HEK293 (cell line): ENCODE results near the gene ZBTB48.

Experiments used
- BCL11B ChIP-seq: fragments of 450-650 bp; formaldehyde crosslinking; IDR thresholded peaks from 2 replicates; pipeline ENCODE4 v1.5.1; 2016; ENCODE audit warnings: low read depth, missing biosample characterization, missing genetic modification characterization
- GLIS1 ChIP-seq: fragments of 450-650 bp; formaldehyde crosslinking; IDR thresholded peaks from 2 replicates; pipeline ENCODE4 v1.5.1; 2016; ENCODE audit warnings: missing biosample characterization, missing genetic modification characterization
- HIC1 ChIP-seq: fragments of 450-650 bp; formaldehyde crosslinking; IDR thresholded peaks from 2 replicates; pipeline ENCODE4 v1.5.1; 2016; ENCODE audit warnings: missing biosample characterization, missing genetic modification characterization
- IKZF3 ChIP-seq: fragments of 450-650 bp; IDR thresholded peaks from 2 replicates; pipeline ENCODE4 v1.5.0; 2018; ENCODE audit warnings: missing biosample characterization, mild to moderate bottlenecking, missing genetic modification characterization, moderate library complexity
- KLF8 ChIP-seq: fragments of 450-650 bp; formaldehyde crosslinking; IDR thresholded peaks from 2 replicates; pipeline ENCODE4 v1.5.1; 2016; ENCODE audit warnings: missing biosample characterization, missing genetic modification characterization
- KLF9 ChIP-seq: fragments of 450-650 bp; formaldehyde crosslinking; IDR thresholded peaks from 2 replicates; pipeline ENCODE4 v1.5.1; 2016; ENCODE audit warnings: missing biosample characterization, missing genetic modification characterization, low read depth
- PATZ1 ChIP-seq: fragments of 450-650 bp; formaldehyde crosslinking; IDR thresholded peaks from 2 replicates; pipeline ENCODE4 v1.5.1; 2016; ENCODE audit warnings: missing biosample characterization, missing genetic modification characterization
- SCRT2 ChIP-seq: fragments of 450-650 bp; formaldehyde crosslinking; IDR thresholded peaks from 2 replicates; pipeline ENCODE4 v1.5.1; 2016; ENCODE audit warnings: missing biosample characterization, missing genetic modification characterization
- SP2 ChIP-seq: fragments of 450-650 bp; formaldehyde crosslinking; IDR thresholded peaks from 2 replicates; pipeline ENCODE4 v1.5.1; 2016; ENCODE audit warnings: missing biosample characterization, missing genetic modification characterization
- SP3 ChIP-seq: fragments of 450-650 bp; formaldehyde crosslinking; IDR thresholded peaks from 2 replicates; pipeline ENCODE4 v1.5.1; 2016; ENCODE audit warnings: missing biosample characterization, missing genetic modification characterization
- YY1 ChIP-seq: fragments of 450-650 bp; formaldehyde crosslinking; IDR thresholded peaks from 2 replicates; pipeline ENCODE4 v1.5.1; 2018; ENCODE audit warnings: missing biosample characterization, missing genetic modification characterization
- ZBTB1 ChIP-seq: fragments of 450-650 bp; formaldehyde crosslinking; IDR thresholded peaks from 2 replicates; pipeline ENCODE4 v1.5.1; 2016; ENCODE audit warnings: missing biosample characterization, missing genetic modification characterization
- ZBTB10 ChIP-seq: fragments of 450-650 bp; formaldehyde crosslinking; IDR thresholded peaks from 2 replicates; pipeline ENCODE4 v1.5.1; 2016; ENCODE audit warnings: missing biosample characterization, missing genetic modification characterization
- ZBTB8A ChIP-seq: fragments of 450-650 bp; formaldehyde crosslinking; IDR thresholded peaks from 2 replicates; pipeline ENCODE4 v1.5.1; 2016; ENCODE audit warnings: missing biosample characterization, missing genetic modification characterization
- ZNF157 ChIP-seq: fragments of 450-650 bp; formaldehyde crosslinking; IDR thresholded peaks from 2 replicates; pipeline ENCODE4 v1.5.1; 2016; ENCODE audit warnings: missing biosample characterization, missing genetic modification characterization
- ZNF214 ChIP-seq: fragments of 450-650 bp; formaldehyde crosslinking; IDR thresholded peaks from 2 replicates; pipeline ENCODE4 v1.5.1; 2017; ENCODE audit warnings: missing biosample characterization, mild to moderate bottlenecking, missing genetic modification characterization, borderline replicate concordance
- ZNF24 ChIP-seq: fragments of 450-650 bp; formaldehyde crosslinking; IDR thresholded peaks from 2 replicates; pipeline ENCODE4 v1.5.1; 2016; ENCODE audit warnings: missing biosample characterization, missing genetic modification characterization
- ZNF280C ChIP-seq: fragments of 450-650 bp; formaldehyde crosslinking; IDR thresholded peaks from 2 replicates; pipeline ENCODE4 v1.5.1; 2016; ENCODE audit warnings: missing biosample characterization, missing genetic modification characterization
- ZNF354C ChIP-seq: fragments of 450-650 bp; formaldehyde crosslinking; IDR thresholded peaks from 2 replicates; pipeline ENCODE4 v1.5.1; 2016; ENCODE audit warnings: missing biosample characterization, missing genetic modification characterization, low read depth, borderline replicate concordance
- ZNF473 ChIP-seq: fragments of 450-650 bp; formaldehyde crosslinking; IDR thresholded peaks from 2 replicates; pipeline ENCODE4 v1.5.1; 2017; ENCODE audit warnings: missing biosample characterization, missing genetic modification characterization
- ZNF555 ChIP-seq: fragments of 450-650 bp; formaldehyde crosslinking; conservative IDR thresholded peaks from 2 replicates; pipeline ENCODE4 v1.5.1; 2017; ENCODE audit warnings: missing biosample characterization, mild to moderate bottlenecking, missing genetic modification characterization, inconsistent platforms
- ZNF580 ChIP-seq: fragments of 450-650 bp; formaldehyde crosslinking; IDR thresholded peaks from 2 replicates; pipeline ENCODE4 v1.5.1; 2016; ENCODE audit warnings: missing biosample characterization, missing genetic modification characterization
- ZNF610 ChIP-seq: fragments of 450-650 bp; formaldehyde crosslinking; IDR thresholded peaks from 2 replicates; pipeline ENCODE4 v1.5.1; 2016; ENCODE audit warnings: missing biosample characterization, missing genetic modification characterization, borderline replicate concordance
- ZNF658 ChIP-seq: fragments of 450-650 bp; formaldehyde crosslinking; IDR thresholded peaks from 2 replicates; pipeline ENCODE4; 2016; ENCODE audit warnings: missing biosample characterization, missing genetic modification characterization
- ZNF660 ChIP-seq: fragments of 450-650 bp; IDR thresholded peaks from 2 replicates; pipeline ENCODE4 v1.5.1; 2018; ENCODE audit warnings: missing biosample characterization, mild to moderate bottlenecking, missing genetic modification characterization
- ZNF670 ChIP-seq: fragments of 450-650 bp; formaldehyde crosslinking; IDR thresholded peaks from 2 replicates; pipeline ENCODE4 v1.5.1; 2016; ENCODE audit warnings: missing biosample characterization, missing genetic modification characterization, low read depth
- ZNF692 ChIP-seq: fragments of 450-650 bp; formaldehyde crosslinking; IDR thresholded peaks from 2 replicates; pipeline ENCODE4 v1.5.1; 2016; ENCODE audit warnings: missing biosample characterization, missing genetic modification characterization
- ZNF701 ChIP-seq: fragments of 450-650 bp; formaldehyde crosslinking; IDR thresholded peaks from 2 replicates; pipeline ENCODE4 v1.5.1; 2016; ENCODE audit warnings: missing biosample characterization, missing genetic modification characterization
- ZNF76 ChIP-seq: fragments of 450-650 bp; formaldehyde crosslinking; IDR thresholded peaks from 2 replicates; pipeline ENCODE4; 2016; ENCODE audit warnings: low read depth, missing biosample characterization, missing genetic modification characterization, borderline replicate concordance
- ZNF792 ChIP-seq: fragments of 450-650 bp; formaldehyde crosslinking; IDR thresholded peaks from 2 replicates; pipeline ENCODE4 v1.5.1; 2016; ENCODE audit warnings: missing biosample characterization, missing genetic modification characterization

The ZBTB48 gene

GRCh38 chr1:6602669-6603237, 23.0 kb downstream of the ZBTB48 start, which contains the start of gene KLHL21 (continued):
- peak; percentile 21; the same call in 1 of the 2 replicates for TF ChIP-seq ZNF580 (tag by site-specific recombination)
- TF ChIP-seq ZNF792 (tag by site-specific recombination): no peak
- TF ChIP-seq YY1: peak; percentile 77; the same call in 1 of the 2 replicates
- TF ChIP-seq BCL11B (tag by site-specific recombination): 0 out of 2 replicates have a peak, but pooled peaks have one; percentile 17
- TF ChIP-seq SCRT2 (tag by site-specific recombination): no peak
- peak; percentile 32; the same call in 1 of the 2 replicates for TF ChIP-seq IKZF3 (tag by site-specific recombination)
- peak; percentile 64; the same call in 1 of the 2 replicates for TF ChIP-seq GLIS1 (tag by site-specific recombination)
- 0 out of 2 replicates have a peak, but pooled peaks have one; percentile 26 for TF ChIP-seq KLF9 (tag by site-specific recombination)
- no peak for TF ChIP-seq ZNF280C (tag by site-specific recombination)
- TF ChIP-seq KLF8: peak; percentile 65; the same call in 1 of the 2 replicates
- TF ChIP-seq ZNF76 (tag by site-specific recombination): peak; percentile 43; the same call in 1 of the 2 replicates
- TF ChIP-seq ZNF658 (tag by site-specific recombination): no peak
- 0 out of 2 replicates have a peak, but pooled peaks have one; percentile 18 for TF ChIP-seq ZNF692 (tag by site-specific recombination)
- TF ChIP-seq ZNF354C (tag by site-specific recombination): no peak
- no peak for TF ChIP-seq ZNF157 (tag by site-specific recombination)
- peak; percentile 85 for TF ChIP-seq PATZ1
- peak; percentile 89 for TF ChIP-seq ZBTB8A
- no peak for TF ChIP-seq ZNF555
- TF ChIP-seq ZNF701 (tag by site-specific recombination): no peak
- no peak for TF ChIP-seq ZNF473
- peak; percentile 64 for TF ChIP-seq HIC1
- TF ChIP-seq SP3 (tag by site-specific recombination): peak; percentile 54; the same call in 1 of the 2 replicates
- 0 out of 2 replicates have a peak, but pooled peaks have one; percentile 6 for TF ChIP-seq ZBTB10
- no peak for TF ChIP-seq ZNF670
- TF ChIP-seq ZNF214 (tag by site-specific recombination): no peak
- TF ChIP-seq ZBTB1: no peak
- TF ChIP-seq SP2 (tag by site-specific recombination): peak; percentile 60
- no peak for TF ChIP-seq ZNF24 (tag by site-specific recombination)
- peak; percentile 70 for TF ChIP-seq ZNF660 (tag by site-specific recombination)
- no peak for TF ChIP-seq ZNF610 (tag by site-specific recombination)
